Caco-2 (cell line): Measurements from ENCODE around the gene PYCR2. TPM values are rescaled to one million over a fixed set of nuclear protein-coding genes. Genes with fewer than 3 reads are reported as not detected.

Source experiments
- BruUV-seq: library from RNA; stranded (reverse); fragments of 400-500 nt; replicated peaks from 2 replicates; lab custom pipeline; 2021; lab: Mats Ljungman, UMichigan
- CTCF ChIA-PET: fragments of 300-600 bp; sonication (Branson Sonifier 250); formaldehyde crosslinking; loops from one replicate; lab custom pipeline; 2022; ENCODE audit warnings: antibody characterized with exemption; lab: Charles Lee
- POLR2A ChIA-PET: fragments of 300-600 bp; sonication (Branson Sonifier 250); formaldehyde crosslinking; loops from one replicate; lab custom pipeline; 2022; ENCODE audit warnings: antibody characterized with exemption; lab: Charles Lee
- DNase-seq, 2 experiments: peaks; one replicate each; pipeline versions ENCODE4 v3.0.0 to v3.0.0-alpha.2; 2020 to 2022
- H3K27me3 ChIP-seq: replicated peaks from 2 replicates; pipeline ENCODE4 v1.6.0; 2011; ENCODE audit warnings: low read length; ENCODE audit not compliant: control insufficient read depth, insufficient read depth
- H3K36me3 ChIP-seq: 2 replicates; pipeline ENCODE4 v1.5.1; 2011; ENCODE audit warnings: low read length; ENCODE audit not compliant: control insufficient read depth, insufficient read depth
- H3K4me1 ChIP-seq: fragments of 250-450 bp; sonication (Bioruptor Pico); 2 replicates; pipeline ENCODE4 v1.5.1; 2020; ENCODE audit warnings: mild to moderate bottlenecking
- H3K4me3 ChIP-seq: 2 replicates; pipeline ENCODE4 v1.5.1; 2011; ENCODE audit warnings: low read depth, mild to moderate bottlenecking, control low read depth, low read length
- H3K9me3 ChIP-seq: fragments of 250-450 bp; sonication (Bioruptor Pico); 2 replicates; pipeline ENCODE4 v1.5.1; 2020; ENCODE audit warnings: mild to moderate bottlenecking, moderate library complexity
- H3K27ac Mint-ChIP-seq: one replicate; pipeline ENCODE4 v1.8.0; 2022; ENCODE audit warnings: mixed read lengths; ENCODE audit not compliant: unreplicated experiment
- H3K27me3 Mint-ChIP-seq: one replicate; pipeline ENCODE4 v1.8.0; 2022; ENCODE audit warnings: mixed read lengths; ENCODE audit not compliant: insufficient read depth, unreplicated experiment
- H3K36me3 Mint-ChIP-seq: one replicate; pipeline ENCODE4 v1.8.0; 2022; ENCODE audit warnings: mild to moderate bottlenecking, mixed read lengths; ENCODE audit not compliant: insufficient read depth, unreplicated experiment
- H3K4me1 Mint-ChIP-seq: one replicate; pipeline ENCODE4 v1.8.0; 2022; ENCODE audit warnings: low read depth, mixed read lengths; ENCODE audit not compliant: unreplicated experiment
- H3K4me3 Mint-ChIP-seq: one replicate; pipeline ENCODE4 v1.8.0; 2022; ENCODE audit warnings: mild to moderate bottlenecking, moderate library complexity, mixed read lengths; ENCODE audit not compliant: unreplicated experiment
- H3K9me3 Mint-ChIP-seq: one replicate; pipeline ENCODE4 v1.8.0; 2022; ENCODE audit warnings: mixed read lengths; ENCODE audit not compliant: unreplicated experiment
- intact Hi-C: fragments of 100-400 bp; cut with micrococcal nuclease; formaldehyde crosslinking; loops from one replicate; pipeline ENCODE4 v1.10.0; 2022; ENCODE audit not compliant: unreplicated experiment
- total RNA-seq: library from RNA; stranded (reverse); gene quantifications from 2 replicates; pipeline ENCODE4 v1.2.3, GENCODE V29; 2022
- TF ChIP-seq, protein P1 (sequence below), 2 experiments: fragments of 200-600 bp in 1 of 2; IDR thresholded peaks; 1 replicate in 1 of 2; 2 replicates in 1 of 2; pipeline versions ENCODE4 v1.5.1 to v1.8.0; 2011 to 2022; ENCODE audit warnings: antibody characterized with exemption in 1 of 2, control low read depth in 1 of 2, inconsistent platforms in 1 of 2, low read depth in 1 of 2, low read length in 1 of 2, mild to moderate bottlenecking in 1 of 2, moderate library complexity in 1 of 2; ENCODE audit not compliant: insufficient read depth in 1 of 2, severe bottlenecking in 1 of 2, unreplicated experiment in 1 of 2

The PYCR2 gene
- total RNA-seq, 1 experiment from 2014 or later, result 73.7 TPM

DNA sequence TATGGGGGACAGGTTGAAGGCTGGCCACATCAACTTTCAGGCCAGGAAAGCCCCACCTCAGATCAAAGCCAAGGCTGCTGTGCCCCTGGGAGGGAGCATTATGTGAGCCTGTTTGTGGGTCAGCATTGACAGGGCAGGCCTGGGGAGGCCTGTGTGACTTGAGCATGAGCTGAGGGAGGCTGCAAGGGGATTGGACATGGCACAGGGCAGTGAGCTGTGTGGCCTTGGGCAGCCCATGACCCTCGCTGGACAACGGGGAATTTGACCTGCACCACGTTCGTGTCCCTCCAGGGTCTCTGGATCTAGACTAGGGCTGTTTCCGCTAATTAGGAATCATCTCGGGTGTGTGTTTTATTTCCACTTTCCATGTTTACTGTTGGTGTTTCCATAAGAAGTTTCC is 17.6 kb downstream of the PYCR2 start:
- peaks cover 5% of the 10 kb centered on the region for H3K4me1 Mint-ChIP-seq
- no TSS peak for BruUV-seq
- H3K27me3 ChIP-seq, result no peaks in the 10 kb centered on the region
- ChIA-PET POLR2A (no interaction called here), CTCF (interaction anchor here (1.2 kb wide), 1 partner anchor 28 kb away, joined by 4 read pairs; no protein-coding TSS in a partner anchor)
- no peaks in the 10 kb centered on the region for H3K9me3 Mint-ChIP-seq
- H3K4me3 Mint-ChIP-seq, result no peak overlapping the region
- no peaks in the 10 kb centered on the region for H3K4me1 ChIP-seq
- no peak overlapping the region for H3K27ac Mint-ChIP-seq
- TF ChIP-seq, protein P1, sequence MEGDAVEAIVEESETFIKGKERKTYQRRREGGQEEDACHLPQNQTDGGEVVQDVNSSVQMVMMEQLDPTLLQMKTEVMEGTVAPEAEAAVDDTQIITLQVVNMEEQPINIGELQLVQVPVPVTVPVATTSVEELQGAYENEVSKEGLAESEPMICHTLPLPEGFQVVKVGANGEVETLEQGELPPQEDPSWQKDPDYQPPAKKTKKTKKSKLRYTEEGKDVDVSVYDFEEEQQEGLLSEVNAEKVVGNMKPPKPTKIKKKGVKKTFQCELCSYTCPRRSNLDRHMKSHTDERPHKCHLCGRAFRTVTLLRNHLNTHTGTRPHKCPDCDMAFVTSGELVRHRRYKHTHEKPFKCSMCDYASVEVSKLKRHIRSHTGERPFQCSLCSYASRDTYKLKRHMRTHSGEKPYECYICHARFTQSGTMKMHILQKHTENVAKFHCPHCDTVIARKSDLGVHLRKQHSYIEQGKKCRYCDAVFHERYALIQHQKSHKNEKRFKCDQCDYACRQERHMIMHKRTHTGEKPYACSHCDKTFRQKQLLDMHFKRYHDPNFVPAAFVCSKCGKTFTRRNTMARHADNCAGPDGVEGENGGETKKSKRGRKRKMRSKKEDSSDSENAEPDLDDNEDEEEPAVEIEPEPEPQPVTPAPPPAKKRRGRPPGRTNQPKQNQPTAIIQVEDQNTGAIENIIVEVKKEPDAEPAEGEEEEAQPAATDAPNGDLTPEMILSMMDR (IDR thresholded peaks at IDR 0.05; ENCODE audit: insufficient read depth in 1 of 2, low read depth in 1 of 2, low read length in 1 of 2, severe bottlenecking in 1 of 2, unreplicated experiment in 1 of 2), result no peak
- no peaks in the 10 kb centered on the region for H3K36me3 Mint-ChIP-seq
- no peaks in the 10 kb centered on the region for H3K9me3 ChIP-seq
- intact Hi-C loops, result no loop called here
- H3K36me3 ChIP-seq, result no peaks in the 10 kb centered on the region
- no peaks in the 10 kb centered on the region for H3K27me3 Mint-ChIP-seq
- no peak for DNase-seq
- H3K4me3 ChIP-seq, result no peak overlapping the region

- Histone ChIP-seq H3K27me3 (no peaks in the 10 kb centered on the region), H3K4me3 (no peak overlapping the region), H3K4me1 (no peaks in the 10 kb centered on the region), H3K9me3 (no peaks in the 10 kb centered on the region), H3K36me3 (no peaks in the 10 kb centered on the region)
- TF ChIP-seq, protein P1 (IDR thresholded peaks at IDR 0.05; ENCODE audit: insufficient read depth in 1 of 2, low read depth in 1 of 2, low read length in 1 of 2, severe bottlenecking in 1 of 2, unreplicated experiment in 1 of 2), result no peak
- Mint-ChIP-seq H3K27ac (no peak overlapping the region), H3K4me3 (no peak overlapping the region), H3K27me3 (no peaks in the 10 kb centered on the region), H3K4me1 (no peaks in the 10 kb centered on the region), H3K9me3 (no peaks in the 10 kb centered on the region), H3K36me3 (no peaks in the 10 kb centered on the region)
- intact Hi-C loops, result no loop called here
- ChIA-PET CTCF (no interaction called here), POLR2A (no interaction called here)
- no peak for DNase-seq
- no TSS peak for BruUV-seq
Observed at GRCh38 chr1:225903623-225904022, 20.4 kb downstream of the PYCR2 start.

- POLR2A ChIA-PET, result no interaction called here
- no peak overlapping the region for H3K27ac Mint-ChIP-seq
Observed at GRCh38 chr1:225899044-225899925, 24.8 kb downstream of the PYCR2 start.

More at GRCh38 chr1:225899044-225899925, 24.8 kb downstream of the PYCR2 start:
- intact Hi-C loops, result no loop called here
- TF ChIP-seq, protein P1 (IDR thresholded peaks at IDR 0.05; ENCODE audit: insufficient read depth in 1 of 2, low read depth in 1 of 2, low read length in 1 of 2, severe bottlenecking in 1 of 2, unreplicated experiment in 1 of 2), result no peak
- H3K4me1 Mint-ChIP-seq, result peaks cover 17% of the 10 kb centered on the region
- no peak overlapping the region for H3K4me3 Mint-ChIP-seq
- no peaks in the 10 kb centered on the region for H3K9me3 Mint-ChIP-seq
- H3K36me3 Mint-ChIP-seq, result no peaks in the 10 kb centered on the region
- CTCF ChIA-PET, result no interaction called here
- Histone ChIP-seq H3K27me3 (no peaks in the 10 kb centered on the region), H3K4me1 (peaks cover 10% of the 10 kb centered on the region; the same call in 1 of the 2 replicates), H3K36me3 (no peaks in the 10 kb centered on the region), H3K4me3 (no peak overlapping the region), H3K9me3 (no peaks in the 10 kb centered on the region)
- BruUV-seq, result no TSS peak
- no peak for DNase-seq
- no peaks in the 10 kb centered on the region for H3K27me3 Mint-ChIP-seq
